GM23248 (cell line): ENCODE measurements around the gene CACNB4. TPM values are rescaled to one million over a fixed set of nuclear protein-coding genes. Genes with fewer than 3 reads are reported as not detected.
"Not testable (repeated sequence)": the region's sequence is repeated elsewhere in the genome, so short reads cannot be mapped to it uniquely, and the experiment has no call there.

ENCODE experiments used
- DNase-seq: peaks from one replicate; pipeline ENCODE4 v3.0.0-alpha.2; 2015
- H2AFZ ChIP-seq: fragments of 200-600 bp; sonication (generic); 2 replicates; pipeline ENCODE4 v1.6.1; 2016; ENCODE audit warnings: antibody characterized with exemption
- H3F3A ChIP-seq: fragments of 200-600 bp; sonication (generic); 2 replicates; pipeline ENCODE4 v1.6.1; 2016; ENCODE audit warnings: mild to moderate bottlenecking, antibody characterized with exemption, mixed run types; ENCODE audit not compliant: insufficient read depth
- H3K27ac ChIP-seq: fragments of 200-600 bp; sonication (generic); 2 replicates; pipeline ENCODE4 v1.5.1; 2016; ENCODE audit warnings: mild to moderate bottlenecking
- H3K27me3 ChIP-seq: fragments of 200-600 bp; sonication (generic); replicated peaks from 2 replicates; pipeline ENCODE4 v1.6.1; 2016; ENCODE audit warnings: mild to moderate bottlenecking; ENCODE audit not compliant: insufficient read depth
- H3K36me3 ChIP-seq: fragments of 200-600 bp; sonication (generic); 2 replicates; pipeline ENCODE4 v1.6.1; 2016; ENCODE audit warnings: low read depth, mild to moderate bottlenecking
- H3K4me1 ChIP-seq: fragments of 200-600 bp; sonication (generic); 2 replicates; pipeline ENCODE4 v1.6.1; 2016; ENCODE audit warnings: mild to moderate bottlenecking; ENCODE audit not compliant: insufficient read depth
- H3K4me2 ChIP-seq: fragments of 200-600 bp; sonication (generic); one replicate; pipeline ENCODE4 v1.6.1; 2016; ENCODE audit warnings: mild to moderate bottlenecking; ENCODE audit not compliant: unreplicated experiment
- H3K4me3 ChIP-seq: fragments of 200-600 bp; sonication (generic); 2 replicates; pipeline ENCODE4 v1.5.1; 2016; ENCODE audit warnings: mild to moderate bottlenecking
- H3K79me2 ChIP-seq: fragments of 200-600 bp; sonication (generic); 2 replicates; pipeline ENCODE4 v1.6.1; 2016; ENCODE audit warnings: mild to moderate bottlenecking; ENCODE audit not compliant: insufficient read depth
- H3K9ac ChIP-seq: fragments of 200-600 bp; sonication (generic); 2 replicates; pipeline ENCODE4 v1.6.1; 2016; ENCODE audit warnings: mild to moderate bottlenecking
- H3K9me2 ChIP-seq: fragments of 200-600 bp; sonication (generic); 2 replicates; pipeline ENCODE4 v1.6.1; 2016; ENCODE audit warnings: mixed run types, mild to moderate bottlenecking, moderate library complexity; ENCODE audit not compliant: insufficient read depth
- H3K9me3 ChIP-seq: fragments of 200-600 bp; sonication (generic); one replicate; pipeline ENCODE4 v1.6.1; 2017; ENCODE audit warnings: low read depth
- H4K20me1 ChIP-seq: fragments of 200-600 bp; sonication (generic); 2 replicates; pipeline ENCODE4 v1.6.0; 2016; ENCODE audit not compliant: insufficient read depth
- EZH2 ChIP-seq: fragments of 200-600 bp; sonication (generic); IDR thresholded peaks from 2 replicates; pipeline ENCODE4 v1.6.1; 2018; ENCODE audit warnings: antibody characterized with exemption, mild to moderate bottlenecking; ENCODE audit not compliant: insufficient read depth, poor library complexity, severe bottlenecking
- EZH2phosphoT487 ChIP-seq: fragments of 200-600 bp; sonication (generic); IDR thresholded peaks from 2 replicates; pipeline ENCODE4 v1.6.1; 2018; ENCODE audit warnings: antibody characterized with exemption, moderate library complexity, mild to moderate bottlenecking, low read depth; ENCODE audit not compliant: insufficient read depth
- WGBS, 2 experiments: methylation state at CpG; one replicate each; pipeline ENCODE4 v1.1.6; 2015 to 2017; ENCODE audit warnings: low lambda C conversion rate in 2 of 2, low coverage in 1 of 2; ENCODE audit errors: missing lambda C conversion rate in 2 of 2; 5-methylcytosine and 5-hydroxymethylcytosine counted together
- in situ Hi-C: fragments of 300-500 bp; cut with MboI; formaldehyde crosslinking; loops from 2 replicates; pipeline ENCODE4 v1.15.0; 2020
- polyA plus RNA-seq: library from polyadenylated mRNA; unstranded; fragments of >200 nt; fragmentation: Nextera tagmentation; extraction: Ambion mirVana; gene quantifications from 2 replicates; pipeline ENCODE4 v1.2.1, GENCODE V29; 2016
- total RNA-seq: library from RNA; depleted of rRNA; stranded (reverse); fragments of >200 nt; shearing (Covaris generic); gene quantifications from 2 replicates; pipeline ENCODE4 v1.2.3, GENCODE V29; 2014

CACNB4 gene
- total and polyA plus RNA-seq, 2 experiments from 2014 or later = 0.05 to 0.11 TPM

- H3K4me2 ChIP-seq = no peak overlapping the region
- H3K27ac ChIP-seq = no peak overlapping the region
- in situ Hi-C loops = no loop called here
- peaks cover 19% of the 10 kb centered on the region for H3K4me1 ChIP-seq
- H3K4me3 ChIP-seq = no peak overlapping the region
- H3K36me3 ChIP-seq = peaks cover 13% of the 10 kb centered on the region
- TF ChIP-seq EZH2 (no peak), EZH2phosphoT487 (no peak)
- no peaks in the 10 kb centered on the region for H4K20me1 ChIP-seq
- H3K9me2 ChIP-seq = no peaks in the 10 kb centered on the region
- 90 to 100% methylated on average over 2 of the region's 2 CpGs for WGBS, 2 experiments
- no peak overlapping the region for H3K9ac ChIP-seq
- no peak for DNase-seq
- H3K79me2 ChIP-seq = no peaks in the 10 kb centered on the region
- H3K27me3 ChIP-seq = no peaks in the 10 kb centered on the region
- H2AFZ ChIP-seq = no peak overlapping the region
- H3F3A ChIP-seq = peaks cover 13% of the 10 kb centered on the region; the same call in 1 of the 2 replicates
- no peaks in the 10 kb centered on the region for H3K9me3 ChIP-seq
Observed at GRCh38 chr2:151796774-151797173, 302.1 kb downstream of the CACNB4 start.

GRCh38 chr2:151795646-151796240 is 303.1 kb downstream of the CACNB4 start:
- Histone ChIP-seq H3K4me1 (peaks cover 19% of the 10 kb centered on the region), H3F3A (peaks cover 13% of the 10 kb centered on the region; the same call in 1 of the 2 replicates), H2AFZ (no peak overlapping the region), H4K20me1 (no peaks in the 10 kb centered on the region), H3K36me3 (peaks cover 12% of the 10 kb centered on the region), H3K4me2 (peak overlapping the region; percentile 10), H3K9me2 (no peaks in the 10 kb centered on the region), H3K27ac (no peak overlapping the region), H3K9ac (no peak overlapping the region), H3K79me2 (no peaks in the 10 kb centered on the region), H3K4me3 (no peak overlapping the region), H3K9me3 (no peaks in the 10 kb centered on the region), H3K27me3 (no peaks in the 10 kb centered on the region)
- WGBS, 2 experiments = 88 to 89% methylated on average over 4 of the region's 4 CpGs
- DNase-seq = peak; percentile 53
- in situ Hi-C loops = no loop called here
- no peak for TF ChIP-seq EZH2phosphoT487
- no peak for TF ChIP-seq EZH2

- Histone ChIP-seq H3F3A (peaks cover 13% of the 10 kb centered on the region; the same call in 1 of the 2 replicates), H3K4me1 (peaks cover 19% of the 10 kb centered on the region), H3K36me3 (peaks cover 12% of the 10 kb centered on the region)
- H3K9me2 ChIP-seq, H4K20me1 ChIP-seq, H3K9me3 ChIP-seq, DNase-seq, H3K79me2 ChIP-seq, H2AFZ ChIP-seq, in situ Hi-C loops, H3K27ac ChIP-seq, H3K4me2 ChIP-seq, H3K4me3 ChIP-seq, H3K27me3 ChIP-seq, H3K9ac ChIP-seq: not testable (repeated sequence)
- WGBS, 2 experiments = 97% methylated on average over 6 of the region's 6 CpGs
Observed at GRCh38 chr2:151794422-151794821, 304.4 kb downstream of the CACNB4 start.

- 98% methylated on average over 3 of the region's 3 CpGs for WGBS, 2 experiments
- TF ChIP-seq EZH2 (no peak), EZH2phosphoT487 (no peak)
- no peaks in the 10 kb centered on the region for H3K27me3 ChIP-seq
- no peaks in the 10 kb centered on the region for H3K79me2 ChIP-seq
- peaks cover 19% of the 10 kb centered on the region for H3K4me1 ChIP-seq
- H4K20me1 ChIP-seq = no peaks in the 10 kb centered on the region
- peaks cover 13% of the 10 kb centered on the region; the same call in 1 of the 2 replicates for H3F3A ChIP-seq
- H3K9ac ChIP-seq = no peak overlapping the region
- no peaks in the 10 kb centered on the region for H3K9me3 ChIP-seq
- H3K4me3 ChIP-seq = no peak overlapping the region
- in situ Hi-C loops = no loop called here
- no peak for DNase-seq
- no peak overlapping the region for H3K4me2 ChIP-seq
- H3K27ac ChIP-seq = no peak overlapping the region
- H3K9me2 ChIP-seq = no peaks in the 10 kb centered on the region
- no peak overlapping the region for H2AFZ ChIP-seq
- H3K36me3 ChIP-seq = peaks cover 12% of the 10 kb centered on the region
Observed at GRCh38 chr2:151793123-151793522, 305.7 kb downstream of the CACNB4 start.

GRCh38 chr2:151792589-151792988 is 306.3 kb downstream of the CACNB4 start:
- Histone ChIP-seq H3K9ac (no peak overlapping the region), H3K4me1 (peaks cover 19% of the 10 kb centered on the region), H3F3A (peaks cover 13% of the 10 kb centered on the region; the same call in 1 of the 2 replicates), H3K9me3 (no peaks in the 10 kb centered on the region), H4K20me1 (no peaks in the 10 kb centered on the region), H3K4me2 (no peak overlapping the region), H3K9me2 (no peaks in the 10 kb centered on the region), H3K36me3 (peaks cover 12% of the 10 kb centered on the region), H3K27ac (no peak overlapping the region), H3K27me3 (no peaks in the 10 kb centered on the region), H3K4me3 (no peak overlapping the region), H3K79me2 (no peaks in the 10 kb centered on the region), H2AFZ (no peak overlapping the region)
- TF ChIP-seq EZH2 = no peak
- whole genome bisulfite sequencing, 2 experiments = 97 to 99% methylated on average over 4 of the region's 4 CpGs
- in situ Hi-C loops = no loop called here
- no peak for DNase-seq
